ENCODE data around the gene ROPN1L.

Gene ROPN1L

GRCh38 chr5:10474521-10475075 lies 32.9 kb downstream of the ROPN1L start:
- WGBS (ENCODE audit: insufficient coverage): 100% methylated on average over 6 of the region's 7 CpGs
- H3K4me3 ChIP-seq (ENCODE audit: control insufficient read depth in 1 of 7, extremely low read depth in 1 of 7, insufficient read depth in 4 of 7, low read depth in 2 of 7, low read length in 6 of 7): no peak overlapping the region
- no peaks in the 10 kb centered on the region for H3K27me3 ChIP-seq (replicated peaks in 2 of 5; ENCODE audit: control insufficient read depth in 4 of 5, insufficient read depth in 5 of 5, low read length in 4 of 5)
- no peak for DNase-seq
- ChIA-PET POLR2A (no interaction called here), CTCF (interaction anchor here (0.9 to 2.6 kb wide), 5 partner anchors 9 to 118 kb away, joined by 3 to 8 read pairs (median 3); no protein-coding TSS in a partner anchor)
- H3K9me3 ChIP-seq (ENCODE audit: control extremely low read depth in 1 of 5, control insufficient read depth in 4 of 5, insufficient read depth in 2 of 5, low read depth in 1 of 5, low read length in 4 of 5): peaks cover 0 to 19% (median 4%) of the 10 kb centered on the region in 5 experiments
- H3K36me3 ChIP-seq (ENCODE audit: control insufficient read depth in 4 of 4, insufficient read depth in 4 of 4, low read length in 3 of 4): no peaks in the 10 kb centered on the region
- H3K27ac ChIP-seq (ENCODE audit: insufficient read depth in 1 of 2, low read depth in 1 of 2, low read length in 2 of 2, poor library complexity in 1 of 2, severe bottlenecking in 2 of 2): no peak overlapping the region
- no peaks in the 10 kb centered on the region for H3K4me1 ChIP-seq (ENCODE audit: control extremely low read depth in 1 of 4, control insufficient read depth in 4 of 4, insufficient read depth in 4 of 4, low read length in 3 of 4)

- peaks cover 0 to 19% (median 4%) of the 10 kb centered on the region in 5 experiments for H3K9me3 ChIP-seq (ENCODE audit: control extremely low read depth in 1 of 5, control insufficient read depth in 4 of 5, insufficient read depth in 2 of 5, low read depth in 1 of 5, low read length in 4 of 5)
- no peak overlapping the region for H3K27ac ChIP-seq (ENCODE audit: insufficient read depth in 1 of 2, low read depth in 1 of 2, low read length in 2 of 2, poor library complexity in 1 of 2, severe bottlenecking in 2 of 2)
- no peaks in the 10 kb centered on the region for H3K27me3 ChIP-seq (replicated peaks in 2 of 5; ENCODE audit: control insufficient read depth in 4 of 5, insufficient read depth in 5 of 5, low read length in 4 of 5)
- peaks cover 0 to 7% (median 0%) of the 10 kb centered on the region in 4 experiments for H3K4me1 ChIP-seq (ENCODE audit: control extremely low read depth in 1 of 4, control insufficient read depth in 4 of 4, insufficient read depth in 4 of 4, low read length in 3 of 4)
- no peak overlapping the region for H3K4me3 ChIP-seq (ENCODE audit: control insufficient read depth in 1 of 7, extremely low read depth in 1 of 7, insufficient read depth in 4 of 7, low read depth in 2 of 7, low read length in 6 of 7)
- ChIA-PET POLR2A (no interaction called here), CTCF (interaction anchor here (1.1 to 4.5 kb wide), 6 partner anchors 13 to 150 kb away, joined by 3 to 24 read pairs (median 6); no protein-coding TSS in a partner anchor)
- DNase-seq: no peak
- no peaks in the 10 kb centered on the region for H3K36me3 ChIP-seq (ENCODE audit: control insufficient read depth in 4 of 4, insufficient read depth in 4 of 4, low read length in 3 of 4)
- WGBS (ENCODE audit: insufficient coverage): 98% methylated on average over 10 of the region's 12 CpGs
Observed at GRCh38 chr5:10475931-10476676, 34.4 kb downstream of the ROPN1L start.

- no peak overlapping the region for H3K4me3 ChIP-seq (ENCODE audit: control insufficient read depth in 1 of 7, extremely low read depth in 1 of 7, insufficient read depth in 4 of 7, low read depth in 2 of 7, low read length in 6 of 7)
- DNase-seq: no peak
- H3K27me3 ChIP-seq (replicated peaks in 2 of 5; ENCODE audit: control insufficient read depth in 4 of 5, insufficient read depth in 5 of 5, low read length in 4 of 5): no peaks in the 10 kb centered on the region
- 100% methylated on average over 2 of the region's 3 CpGs for WGBS (ENCODE audit: insufficient coverage)
- CTCF ChIA-PET: interaction anchor here (1.1 to 4.5 kb wide), 6 partner anchors 12 to 149 kb away, joined by 3 to 24 read pairs (median 4); no protein-coding TSS in a partner anchor
- POLR2A ChIA-PET: no interaction called here
- H3K36me3 ChIP-seq (ENCODE audit: control insufficient read depth in 4 of 4, insufficient read depth in 4 of 4, low read length in 3 of 4): no peaks in the 10 kb centered on the region
- H3K27ac ChIP-seq (ENCODE audit: insufficient read depth in 1 of 2, low read depth in 1 of 2, low read length in 2 of 2, poor library complexity in 1 of 2, severe bottlenecking in 2 of 2): no peak overlapping the region
- H3K9me3 ChIP-seq (ENCODE audit: control extremely low read depth in 1 of 5, control insufficient read depth in 4 of 5, insufficient read depth in 2 of 5, low read depth in 1 of 5, low read length in 4 of 5): peaks cover 0 to 19% (median 4%) of the 10 kb centered on the region in 5 experiments
- H3K4me1 ChIP-seq (ENCODE audit: control extremely low read depth in 1 of 4, control insufficient read depth in 4 of 4, insufficient read depth in 4 of 4, low read length in 3 of 4): peaks cover 0 to 11% (median 0%) of the 10 kb centered on the region in 4 experiments
Observed at GRCh38 chr5:10476878-10477277, 35.2 kb downstream of the ROPN1L start.

GRCh38 chr5:10477943-10478342 lies 36.3 kb downstream of the ROPN1L start:
- Histone ChIP-seq H3K36me3 (ENCODE audit: control insufficient read depth in 4 of 4, insufficient read depth in 4 of 4, low read length in 3 of 4) (no peaks in the 10 kb centered on the region), H3K9me3 (ENCODE audit: control extremely low read depth in 1 of 5, control insufficient read depth in 4 of 5, insufficient read depth in 2 of 5, low read depth in 1 of 5, low read length in 4 of 5) (peaks cover 0 to 19% (median 4%) of the 10 kb centered on the region in 5 experiments), H3K4me1 (ENCODE audit: control extremely low read depth in 1 of 4, control insufficient read depth in 4 of 4, insufficient read depth in 4 of 4, low read length in 3 of 4) (peaks cover 0 to 11% (median 0%) of the 10 kb centered on the region in 4 experiments), H3K4me3 (ENCODE audit: control insufficient read depth in 1 of 7, extremely low read depth in 1 of 7, insufficient read depth in 4 of 7, low read depth in 2 of 7, low read length in 6 of 7) (no peak overlapping the region), H3K27me3 (replicated peaks in 2 of 5; ENCODE audit: control insufficient read depth in 4 of 5, insufficient read depth in 5 of 5, low read length in 4 of 5) (no peaks in the 10 kb centered on the region), H3K27ac (ENCODE audit: insufficient read depth in 1 of 2, low read depth in 1 of 2, low read length in 2 of 2, poor library complexity in 1 of 2, severe bottlenecking in 2 of 2) (no peak overlapping the region)
- 100% methylated on average over 6 of the region's 6 CpGs for WGBS (ENCODE audit: insufficient coverage)
- ChIA-PET POLR2A (no interaction called here), CTCF (interaction anchor here (1.2 to 4.5 kb wide), 4 partner anchors 11 to 150 kb away, joined by 3 to 24 read pairs (median 6); no protein-coding TSS in a partner anchor)
- no peak for DNase-seq

GRCh38 chr5:10478436-10478835 lies 36.8 kb downstream of the ROPN1L start:
- CTCF ChIA-PET: interaction anchor here (1.2 to 4.5 kb wide), 3 partner anchors 11 to 149 kb away, joined by 3 to 24 read pairs (median 9); no protein-coding TSS in a partner anchor
- WGBS (ENCODE audit: insufficient coverage): 83% methylated on average over 5 of the region's 5 CpGs
- Histone ChIP-seq H3K4me3 (ENCODE audit: control insufficient read depth in 1 of 7, extremely low read depth in 1 of 7, insufficient read depth in 4 of 7, low read depth in 2 of 7, low read length in 6 of 7) (no peak overlapping the region), H3K27me3 (replicated peaks in 2 of 5; ENCODE audit: control insufficient read depth in 4 of 5, insufficient read depth in 5 of 5, low read length in 4 of 5) (no peaks in the 10 kb centered on the region), H3K4me1 (ENCODE audit: control extremely low read depth in 1 of 4, control insufficient read depth in 4 of 4, insufficient read depth in 4 of 4, low read length in 3 of 4) (peaks cover 0 to 11% (median 0%) of the 10 kb centered on the region in 4 experiments), H3K36me3 (ENCODE audit: control insufficient read depth in 4 of 4, insufficient read depth in 4 of 4, low read length in 3 of 4) (no peaks in the 10 kb centered on the region), H3K27ac (ENCODE audit: insufficient read depth in 1 of 2, low read depth in 1 of 2, low read length in 2 of 2, poor library complexity in 1 of 2, severe bottlenecking in 2 of 2) (no peak overlapping the region), H3K9me3 (ENCODE audit: control extremely low read depth in 1 of 5, control insufficient read depth in 4 of 5, insufficient read depth in 2 of 5, low read depth in 1 of 5, low read length in 4 of 5) (peaks cover 0 to 19% (median 4%) of the 10 kb centered on the region in 5 experiments)
- POLR2A ChIA-PET: no interaction called here
- no peak for DNase-seq

- no peaks in the 10 kb centered on the region for H3K27me3 ChIP-seq (replicated peaks in 2 of 5; ENCODE audit: control insufficient read depth in 4 of 5, insufficient read depth in 5 of 5, low read length in 4 of 5)
- no peak overlapping the region for H3K4me3 ChIP-seq (ENCODE audit: control insufficient read depth in 1 of 7, extremely low read depth in 1 of 7, insufficient read depth in 4 of 7, low read depth in 2 of 7, low read length in 6 of 7)
- POLR2A ChIA-PET: no interaction called here
- peaks cover 0 to 19% (median 4%) of the 10 kb centered on the region in 5 experiments for H3K9me3 ChIP-seq (ENCODE audit: control extremely low read depth in 1 of 5, control insufficient read depth in 4 of 5, insufficient read depth in 2 of 5, low read depth in 1 of 5, low read length in 4 of 5)
- 96% methylated on average over 11 of the region's 11 CpGs for WGBS (ENCODE audit: insufficient coverage)
- no peaks in the 10 kb centered on the region for H3K36me3 ChIP-seq (ENCODE audit: control insufficient read depth in 4 of 4, insufficient read depth in 4 of 4, low read length in 3 of 4)
- no peak overlapping the region for H3K27ac ChIP-seq (ENCODE audit: insufficient read depth in 1 of 2, low read depth in 1 of 2, low read length in 2 of 2, poor library complexity in 1 of 2, severe bottlenecking in 2 of 2)
- CTCF ChIA-PET: interaction anchor here (1.2 to 4.5 kb wide), 4 partner anchors 10 to 26 kb away, joined by 3 to 24 read pairs (median 6); no protein-coding TSS in a partner anchor
- peaks cover 0 to 11% (median 0%) of the 10 kb centered on the region in 4 experiments for H3K4me1 ChIP-seq (ENCODE audit: control extremely low read depth in 1 of 4, control insufficient read depth in 4 of 4, insufficient read depth in 4 of 4, low read length in 3 of 4)
- DNase-seq: no peak
Observed at GRCh38 chr5:10479154-10479721, 37.6 kb downstream of the ROPN1L start.

Data from common myeloid progenitor, CD34-positive (primary cell).